GM18907 (cell line): ENCODE measurements around the gene BRD4.
A peak's percentile ranks its signal among the peaks of the same experiment; 100 is the strongest.

Source experiments
- ATAC-seq: cut with Tn5 transposase; IDR thresholded peaks from one replicate; pipeline ENCODE4 v1.9.1; 2021; ENCODE audit warnings: mild to moderate bottlenecking, moderate library complexity; ENCODE audit not compliant: unreplicated experiment

Gene BRD4

DNA sequence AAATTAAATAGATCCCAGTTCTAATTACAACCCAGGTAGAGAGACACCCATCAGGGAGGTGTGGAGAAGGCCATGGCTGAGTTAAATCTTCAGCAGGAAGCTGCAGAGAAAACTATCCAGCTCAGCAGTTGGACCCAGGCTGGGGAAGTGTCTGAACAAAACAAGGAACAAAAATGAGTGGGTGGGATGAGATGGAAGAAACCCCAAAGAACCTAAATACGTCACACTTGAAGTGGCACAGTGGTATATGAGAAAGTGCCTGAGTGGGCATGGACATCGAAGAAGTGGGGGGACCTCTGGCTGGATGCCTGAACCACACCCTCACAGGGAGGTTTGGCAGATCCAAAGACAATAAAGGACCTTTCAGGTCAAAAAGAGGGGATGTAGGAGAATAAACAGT lies 96.6 kb downstream of the BRD4 start:
- ATAC-seq: no peak

DNA sequence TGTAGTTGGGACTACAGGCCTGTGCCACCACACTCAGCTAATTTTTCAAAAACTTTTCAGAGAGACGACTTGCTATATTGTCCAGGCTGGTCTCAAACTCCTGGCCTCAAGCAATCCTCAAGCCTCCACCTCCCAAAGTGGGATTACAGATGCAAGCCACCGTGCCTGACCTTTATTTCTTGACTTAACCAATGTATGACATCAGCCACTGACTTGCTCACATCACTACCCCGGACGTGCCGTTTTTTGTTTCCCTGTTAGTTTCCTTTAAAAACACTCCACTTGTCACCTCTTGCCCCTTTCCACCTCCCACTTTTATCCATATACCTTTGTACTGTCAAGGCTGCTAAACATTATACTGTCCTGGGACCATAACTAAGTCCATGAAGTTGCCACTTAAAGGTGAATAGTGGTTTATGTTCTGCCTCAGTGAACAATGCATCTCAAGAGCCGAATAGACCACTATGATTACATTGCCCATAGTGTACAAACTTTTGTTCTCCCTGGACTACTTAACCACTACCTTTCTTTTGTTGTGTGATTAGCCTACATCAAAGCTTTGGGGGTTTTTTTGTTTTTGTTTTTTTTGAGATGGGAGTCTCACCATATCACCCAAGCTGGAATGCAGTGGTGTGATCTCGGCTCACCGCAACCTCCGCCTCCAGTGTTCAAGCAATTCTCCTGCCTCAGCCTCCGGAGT lies 97.8 kb downstream of the BRD4 start:
- ATAC-seq: no peak

DNA sequence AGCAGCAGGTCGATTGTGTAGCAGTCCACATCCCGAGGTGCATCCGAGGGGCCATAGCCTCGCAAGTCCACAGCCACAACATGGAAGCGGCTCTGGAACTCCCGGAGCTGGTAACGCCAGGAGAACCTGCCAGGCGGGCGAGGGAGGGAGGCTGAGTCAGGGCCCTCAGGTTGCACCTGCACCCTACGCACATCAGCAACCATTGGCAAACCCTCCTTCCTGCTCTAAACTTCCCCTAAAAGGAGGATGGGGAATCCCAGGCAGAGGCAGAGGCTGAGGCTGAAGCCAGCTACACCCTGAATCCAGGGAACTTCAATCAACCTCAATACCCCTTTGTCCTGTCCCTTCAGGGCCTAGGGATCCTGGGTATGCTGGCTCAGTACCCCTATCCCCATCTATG lies 101.1 kb downstream of the BRD4 start:
- ATAC-seq: no peak

DNA sequence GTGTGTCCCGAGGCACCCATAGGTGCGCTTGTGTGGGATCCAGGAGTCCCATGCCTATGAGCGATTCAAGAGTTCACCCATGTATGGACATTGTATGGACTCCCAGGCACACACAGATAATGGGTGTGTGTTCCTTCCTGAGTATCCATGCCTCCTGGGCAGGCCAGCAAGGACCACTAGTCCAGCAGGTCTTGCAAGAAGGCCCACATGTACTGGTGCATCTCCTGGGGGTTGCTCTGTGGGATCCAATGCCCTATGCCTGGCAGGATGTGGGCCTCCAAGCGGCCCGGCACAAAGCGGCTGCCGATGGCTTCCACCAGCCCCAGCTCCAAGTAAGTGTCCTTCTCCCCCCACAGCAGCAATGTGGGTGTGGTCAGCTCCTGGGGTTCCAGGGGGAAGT lies 105.1 kb downstream of the BRD4 start:
- ATAC-seq: no peak

DNA sequence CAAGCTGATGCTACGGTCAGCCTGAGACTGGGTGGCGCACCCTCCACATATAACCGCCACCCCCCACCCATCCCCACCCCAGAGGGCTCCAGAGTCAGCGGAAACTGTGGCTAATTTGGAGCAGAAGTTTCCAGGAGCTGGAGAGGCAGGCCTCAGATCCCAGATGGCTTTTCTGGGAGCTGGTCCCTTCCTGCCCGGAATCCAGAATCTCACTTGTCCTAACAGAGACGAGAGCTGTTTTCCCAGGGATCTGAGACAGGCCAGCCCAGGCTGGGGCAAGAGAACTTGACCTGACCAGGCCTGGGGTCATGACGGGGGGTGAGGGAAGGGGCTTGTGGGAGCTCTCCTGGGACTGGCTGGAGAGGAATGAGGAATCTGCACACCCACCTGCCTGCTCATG lies 106.6 kb downstream of the BRD4 start:
- ATAC-seq: no peak

DNA sequence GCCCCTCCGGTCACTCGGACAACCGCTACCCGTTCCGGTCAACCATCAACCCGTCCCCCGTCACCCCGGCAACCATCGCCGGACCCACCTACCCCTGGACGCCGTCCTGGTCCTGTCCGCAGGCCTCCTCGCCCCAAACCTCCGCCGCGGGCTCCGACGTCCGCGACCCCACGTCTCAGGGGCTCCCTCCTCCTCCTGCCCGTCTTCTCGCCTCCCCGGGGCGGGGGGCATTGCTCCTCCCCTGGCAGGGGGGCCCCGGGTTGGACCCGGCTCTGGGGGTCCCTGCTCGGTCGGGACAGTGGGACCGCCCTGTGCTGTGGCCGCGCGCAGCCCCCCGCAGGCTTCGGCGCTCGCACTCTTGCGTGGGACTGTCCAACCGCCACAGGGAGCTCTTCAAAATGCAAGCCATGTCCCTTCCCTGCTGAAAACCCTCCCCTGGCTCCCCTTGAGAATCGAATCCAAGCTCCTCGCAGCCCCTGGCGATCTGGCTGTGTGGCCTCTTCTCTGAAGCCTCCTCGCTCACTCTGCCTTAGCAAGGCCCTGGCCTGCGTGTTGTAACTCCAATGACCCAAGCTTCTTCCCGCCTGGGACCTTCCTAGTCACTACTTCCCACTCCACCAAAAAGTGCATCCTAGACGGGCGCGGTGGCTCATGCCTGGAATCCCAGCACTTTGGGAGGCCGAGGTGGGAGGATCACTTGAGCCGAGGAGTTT lies 108.5 kb downstream of the BRD4 start:
- peak; percentile 7 for ATAC-seq

DNA sequence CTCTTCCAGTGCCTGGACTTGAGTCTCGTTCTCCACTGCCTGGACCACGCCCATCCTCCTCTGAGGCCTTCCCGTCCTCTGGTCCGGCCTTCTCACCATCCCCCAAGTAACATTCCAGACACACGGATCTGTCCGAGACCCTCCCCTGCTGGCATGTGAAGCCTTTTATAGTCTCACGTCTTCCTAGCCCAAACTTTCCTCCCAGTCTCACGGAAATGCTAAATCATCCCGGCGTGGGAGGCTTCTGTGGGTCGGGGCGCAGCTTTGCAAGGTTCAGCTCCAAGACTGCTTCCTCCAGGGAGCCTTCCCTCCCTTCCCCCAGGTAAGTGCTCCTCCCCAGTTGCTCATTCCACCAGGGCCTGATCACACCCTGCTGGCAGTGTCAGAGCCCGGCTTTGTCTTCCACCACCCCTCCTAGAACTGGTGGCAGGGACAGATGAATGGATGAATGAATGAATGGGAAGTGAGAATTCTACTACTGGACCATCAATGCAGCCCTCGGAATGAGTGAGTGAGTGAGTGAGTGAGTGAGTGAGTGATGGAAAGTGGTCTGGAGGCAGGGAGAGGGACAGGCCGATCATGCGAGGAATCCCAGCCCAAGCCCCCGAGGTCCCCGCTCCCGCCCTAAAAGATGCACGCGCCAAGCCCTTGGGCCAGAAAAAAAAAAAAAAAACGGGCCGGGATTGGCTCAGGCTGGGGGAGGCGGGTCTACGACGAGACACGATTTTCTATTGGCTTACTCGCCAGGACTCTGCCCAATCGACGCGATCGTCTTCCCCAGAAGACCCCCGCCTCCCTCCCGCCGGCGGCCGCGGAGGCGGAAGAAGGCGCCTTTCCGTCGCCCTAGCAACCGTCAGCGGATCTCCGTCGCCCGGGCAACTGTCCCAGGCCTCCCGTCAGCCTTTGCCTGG lies 109.3 kb downstream of the BRD4 start:
- ATAC-seq: peak; percentile 80

DNA sequence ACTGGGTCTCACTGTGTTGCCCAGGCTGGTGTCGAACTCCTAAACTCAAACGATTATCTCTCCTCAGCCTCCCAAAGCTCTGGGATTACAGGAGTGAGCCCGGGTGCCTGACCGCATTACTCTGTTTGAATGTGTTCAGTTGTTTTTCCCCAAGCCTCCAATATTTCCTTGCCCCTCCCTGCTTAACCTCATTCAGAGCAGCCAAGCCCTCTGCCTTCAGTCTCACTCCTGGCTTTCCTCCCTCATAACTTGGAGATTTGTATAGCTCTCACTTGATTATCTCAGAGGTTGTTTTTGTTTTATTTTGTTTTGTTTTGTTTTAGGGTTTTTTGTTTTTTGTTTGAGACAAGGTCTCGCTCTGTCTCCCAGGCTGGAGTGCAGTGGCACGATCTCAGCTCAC lies 111.5 kb downstream of the BRD4 start:
- no peak for ATAC-seq

DNA sequence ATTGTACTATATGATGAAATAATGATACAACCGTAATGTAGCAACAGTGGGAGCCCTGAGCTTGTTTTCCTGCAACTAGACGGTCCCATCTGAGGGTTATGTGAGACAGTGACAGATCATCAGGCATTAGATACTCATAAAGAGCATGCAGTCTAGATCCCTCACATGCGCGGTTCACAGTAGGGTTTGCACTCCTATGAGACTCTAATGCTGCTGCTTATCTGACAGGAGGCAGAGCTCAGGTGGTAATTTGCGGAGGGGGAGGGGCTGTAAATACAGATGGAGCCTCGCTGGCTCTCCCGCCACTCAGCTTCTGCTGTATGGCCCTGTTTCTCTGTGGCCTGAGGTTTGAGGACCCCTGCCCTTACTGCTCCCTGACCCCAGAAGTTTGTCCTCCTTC lies 113.8 kb downstream of the BRD4 start:
- ATAC-seq: no peak

DNA sequence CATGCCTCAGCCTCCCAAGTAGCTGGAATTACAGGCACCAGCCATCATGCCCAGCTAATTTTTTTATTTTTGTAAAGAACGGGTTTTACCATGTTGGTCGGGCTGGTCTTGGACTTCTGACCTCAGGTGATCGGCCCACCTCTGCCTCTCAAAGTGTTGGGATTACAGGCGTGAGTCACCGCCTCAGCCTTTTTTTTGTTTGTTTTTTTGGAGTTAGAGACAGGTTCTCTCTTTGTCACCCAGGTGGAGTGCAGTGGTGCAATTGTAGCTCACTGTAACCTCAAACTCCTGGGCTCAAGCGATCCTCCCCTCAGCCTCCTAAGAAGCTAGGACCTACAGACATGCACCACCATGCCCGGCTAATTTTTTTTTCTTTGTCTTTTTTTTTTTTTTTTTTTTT lies 116.0 kb downstream of the BRD4 start:
- no peak for ATAC-seq

DNA sequence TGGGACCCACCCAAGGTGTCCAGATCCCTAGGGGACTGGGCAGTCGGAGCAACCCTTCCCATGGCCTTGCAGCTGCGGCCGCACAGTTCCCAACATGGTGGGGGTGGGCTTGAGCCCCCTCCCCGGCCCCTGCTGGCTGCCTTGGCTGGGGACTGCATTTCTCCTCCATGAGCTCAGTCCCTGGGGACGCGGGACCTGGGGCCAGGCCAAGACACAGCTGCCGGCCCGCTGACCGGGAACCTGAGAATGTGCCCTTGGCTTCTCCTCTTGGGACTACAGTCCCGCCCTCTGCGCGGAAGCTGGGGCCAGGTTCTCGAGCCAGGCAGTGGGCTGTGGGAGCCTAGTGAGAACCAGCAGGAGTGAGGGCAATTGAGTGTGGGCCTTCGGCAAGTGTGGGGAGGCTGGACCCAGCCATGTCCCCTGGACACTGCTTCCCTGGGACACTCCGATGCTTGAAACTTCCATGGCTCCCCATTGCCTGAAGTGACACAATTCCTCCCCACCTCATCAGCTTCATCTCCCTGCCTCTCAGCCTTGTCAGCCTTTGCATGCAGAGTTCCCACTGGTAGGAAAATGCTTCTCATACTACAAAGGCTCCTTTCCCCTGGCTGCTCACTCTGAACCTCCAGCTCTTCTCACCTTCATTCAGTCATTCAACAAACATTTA lies 118.5 kb downstream of the BRD4 start:
- ATAC-seq: no peak

DNA sequence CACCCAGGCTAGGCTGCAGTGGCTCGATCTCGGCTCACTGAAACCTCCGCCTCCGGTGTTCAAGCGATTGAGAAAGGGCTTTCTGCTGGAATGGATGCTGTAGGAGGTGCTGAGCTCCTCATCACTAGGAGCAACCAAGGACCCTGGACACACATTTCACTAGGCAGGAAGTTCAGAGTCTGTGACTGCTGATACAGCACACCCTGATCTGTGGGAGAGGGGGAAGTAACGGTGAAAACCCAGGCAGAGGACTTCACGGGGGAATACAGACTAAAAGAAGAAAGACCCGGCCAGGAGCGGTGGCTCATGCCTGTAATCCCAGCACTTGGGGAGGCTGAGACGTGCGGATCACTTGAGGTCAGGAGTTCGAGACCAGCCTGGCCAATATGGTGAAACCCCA lies 119.6 kb downstream of the BRD4 start:
- no peak for ATAC-seq

DNA sequence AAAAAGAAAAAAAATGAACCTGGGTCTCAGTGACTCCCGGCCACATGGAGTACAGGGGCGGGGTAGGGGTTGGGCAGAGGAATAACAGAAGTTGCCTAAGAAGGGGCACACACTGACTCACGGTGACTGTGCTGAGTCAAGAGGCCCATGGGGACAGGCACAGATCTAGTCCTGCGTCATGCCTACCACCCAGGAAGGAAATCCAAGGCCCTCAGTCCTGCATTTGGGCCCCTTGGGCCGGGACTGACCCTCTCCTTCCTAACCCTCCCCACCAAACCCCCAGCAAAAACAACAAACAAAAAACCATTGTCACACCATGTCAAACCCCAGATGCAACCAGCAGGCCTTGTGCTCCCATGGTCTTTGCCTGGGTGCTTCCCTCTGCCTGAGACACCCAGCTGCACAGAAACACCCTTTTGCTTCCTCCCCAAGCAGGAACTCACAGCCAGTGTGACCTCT lies 122.0 kb downstream of the BRD4 start:
- no peak for ATAC-seq

DNA sequence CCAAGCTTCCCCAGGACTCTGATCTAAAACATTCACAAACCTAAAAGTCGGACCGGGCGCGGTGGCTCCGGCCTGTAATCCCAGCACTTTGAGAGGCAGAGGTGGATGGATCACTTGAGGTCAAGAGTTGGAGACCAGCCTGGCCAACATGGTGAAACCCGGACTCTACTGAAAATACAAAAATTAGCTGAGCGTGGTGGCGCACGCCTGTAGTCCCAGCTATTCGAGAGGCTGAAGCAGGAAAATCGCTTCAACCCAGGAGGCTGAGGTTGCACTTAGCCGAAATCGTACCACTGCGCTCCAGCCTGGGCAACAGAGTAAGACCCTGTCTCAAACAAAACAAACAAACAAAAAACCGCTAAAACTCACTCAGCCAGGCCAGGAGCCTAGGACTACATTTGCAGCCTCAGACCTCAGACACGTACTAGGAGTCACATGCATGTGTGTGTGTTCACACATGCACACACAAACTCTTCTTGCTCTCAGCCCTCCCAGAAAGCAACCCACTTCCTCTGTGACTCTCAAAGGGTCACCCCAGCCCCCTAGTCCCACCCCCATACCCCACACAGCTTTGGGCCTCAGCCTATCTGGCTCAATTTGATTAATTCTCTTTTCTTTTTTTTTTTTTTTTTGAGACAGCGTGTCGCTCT lies 130.8 kb downstream of the BRD4 start:
- ATAC-seq: no peak

DNA sequence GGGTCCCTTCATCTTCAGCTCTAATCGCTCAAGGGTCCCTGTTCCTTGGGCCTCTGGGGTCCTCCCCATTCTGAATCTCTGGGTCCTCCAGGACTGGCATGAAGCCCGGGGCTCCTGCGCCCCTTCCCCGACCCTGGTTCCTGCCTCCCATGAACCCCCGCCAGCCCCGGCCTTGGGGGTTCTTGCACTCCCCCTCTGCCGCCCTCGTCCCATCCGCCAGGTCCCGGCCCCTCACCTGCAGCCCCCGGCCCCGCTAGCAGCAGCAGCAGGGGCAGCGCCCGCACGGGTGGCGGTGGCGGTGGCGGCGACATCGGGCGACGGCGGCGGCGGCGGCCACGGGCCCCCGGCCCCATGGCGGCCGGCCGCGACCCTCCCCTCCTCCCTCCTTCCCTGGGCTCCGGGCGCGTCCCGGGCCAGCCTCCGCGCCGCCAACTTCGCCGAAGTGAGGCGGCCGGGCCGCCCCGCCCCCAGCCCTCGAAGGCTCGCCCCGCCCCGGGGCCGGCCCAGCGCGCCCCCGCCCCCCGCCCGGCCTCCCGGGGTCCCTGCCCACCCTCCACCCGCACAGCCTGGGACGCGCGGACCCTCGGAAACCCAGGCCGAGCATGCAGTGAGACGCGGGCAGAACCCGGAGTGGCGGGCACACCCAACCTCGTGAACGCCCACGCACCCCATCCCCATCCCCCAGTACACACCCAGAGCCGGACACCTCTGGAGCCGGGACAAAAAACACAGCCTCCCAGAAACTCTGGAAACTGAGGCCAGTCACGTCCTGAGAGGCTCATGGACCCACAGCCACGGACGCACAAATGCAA lies 131.6 kb downstream of the BRD4 start, which contains the start of gene NOTCH3:
Gene NOTCH3, minus strand, starts transcription at position 443 of the 812 bp plus-strand sequence. Its CDS starts 90 bp downstream, at position 353.
- ATAC-seq: no peak

DNA sequence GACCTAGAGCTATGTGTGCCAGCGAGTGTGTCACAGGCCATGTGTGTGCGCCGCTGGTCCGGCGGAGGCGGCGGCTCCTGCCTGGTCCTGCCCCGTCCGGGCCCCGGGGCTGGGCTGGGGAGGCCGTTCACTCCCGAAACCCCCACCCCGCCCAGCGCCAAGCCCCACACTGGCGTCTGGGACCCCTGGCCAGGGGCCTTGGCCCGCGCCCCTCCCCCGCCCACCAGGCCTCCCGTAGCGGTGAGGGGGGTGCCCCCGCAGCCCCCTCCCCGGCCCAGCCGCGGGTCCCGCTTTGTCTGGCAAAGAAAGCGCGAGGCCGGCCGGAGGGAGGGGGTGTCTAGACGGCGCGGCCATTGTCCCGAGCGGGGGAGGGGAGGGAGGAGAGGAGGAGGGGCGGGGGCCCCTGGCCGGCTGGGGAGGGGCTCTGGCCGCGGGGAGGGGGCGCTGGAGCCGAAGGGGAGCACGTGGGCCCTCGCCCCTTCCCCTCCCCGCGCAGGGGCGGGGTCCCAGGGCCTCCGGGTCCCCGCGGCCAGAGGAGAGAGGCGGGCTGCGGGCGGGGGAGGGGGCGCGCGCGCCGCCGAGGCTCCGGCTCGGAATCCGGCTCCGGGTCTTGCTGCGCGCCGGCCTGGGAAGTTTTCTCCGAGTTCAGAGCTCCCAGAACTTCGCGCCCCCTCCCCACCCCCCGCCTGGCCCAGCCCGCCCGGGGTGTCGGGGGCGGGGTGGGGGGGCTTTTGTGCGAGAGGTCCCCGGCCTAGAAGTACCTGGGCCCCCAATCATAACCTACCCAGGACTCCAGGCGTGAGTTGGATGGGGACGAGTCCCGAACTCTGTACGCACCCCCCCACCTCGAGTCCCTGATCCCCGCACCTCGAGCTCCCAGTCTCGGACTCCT lies 132.4 kb downstream of the BRD4 start:
- no peak for ATAC-seq

DNA sequence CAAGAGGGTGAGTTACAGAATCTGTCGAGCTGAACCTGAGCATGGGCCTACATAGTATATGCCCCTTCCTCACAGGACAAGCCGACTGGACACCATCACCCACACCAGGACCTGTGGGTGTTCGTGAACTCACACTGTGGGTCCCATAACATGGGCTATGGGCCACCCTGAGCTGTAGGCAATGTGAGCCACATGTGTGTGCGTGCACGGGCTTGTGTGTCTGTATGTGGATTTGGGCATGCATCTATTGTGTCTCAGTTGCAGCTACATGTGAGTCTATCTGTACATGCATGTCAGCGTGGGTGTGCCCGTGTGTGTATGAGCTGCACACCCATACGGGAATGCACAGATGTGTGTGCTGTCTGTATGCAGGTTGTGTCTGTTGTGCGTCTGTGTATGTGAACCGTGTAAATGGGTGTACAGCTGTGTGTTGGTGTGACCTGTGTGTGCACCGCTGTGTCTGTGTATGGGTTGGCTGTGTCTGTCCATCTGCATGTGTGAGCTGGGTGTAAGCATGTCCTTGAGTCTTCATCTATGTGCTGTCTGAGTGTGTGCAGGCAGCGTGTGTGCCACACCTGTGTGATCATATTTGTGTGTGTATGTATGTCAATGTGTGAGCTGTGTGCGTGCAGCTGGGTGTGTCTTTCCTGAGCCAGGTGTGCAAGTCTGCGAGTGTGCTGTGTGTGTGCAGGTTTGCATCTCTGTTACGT lies 133.2 kb downstream of the BRD4 start:
- ATAC-seq: no peak

DNA sequence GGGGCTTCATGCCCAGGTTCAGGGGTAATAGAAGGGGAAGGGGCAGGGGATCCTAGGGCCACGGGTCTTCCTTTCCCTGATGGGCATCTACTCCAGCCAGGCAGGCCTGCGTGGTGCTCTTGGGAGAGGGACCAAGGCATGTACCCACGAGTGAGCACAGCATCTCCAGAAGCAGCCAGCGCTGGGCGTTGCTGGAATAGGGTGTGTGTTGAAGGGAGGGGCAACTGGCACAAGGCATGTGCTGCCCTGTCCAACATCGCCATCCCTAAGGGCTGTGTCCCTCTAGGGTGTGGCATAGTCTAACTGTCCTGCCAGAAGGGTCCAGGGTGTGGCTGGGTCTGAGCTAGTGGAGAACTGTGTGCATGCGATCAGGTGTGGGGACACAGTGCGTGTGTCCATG lies 134.4 kb downstream of the BRD4 start:
- ATAC-seq: no peak
